HG03196 (cell line): ENCODE results near the gene BCL11B.

ENCODE experiments used
- ATAC-seq: cut with Tn5 transposase; IDR thresholded peaks from one replicate; pipeline ENCODE4 v1.9.1; 2021; ENCODE audit not compliant: unreplicated experiment

The BCL11B gene

GRCh38 chr14:99287269-99287942 lies 15.4 kb upstream of the BCL11B start:
- peak; percentile 67 for ATAC-seq

DNA sequence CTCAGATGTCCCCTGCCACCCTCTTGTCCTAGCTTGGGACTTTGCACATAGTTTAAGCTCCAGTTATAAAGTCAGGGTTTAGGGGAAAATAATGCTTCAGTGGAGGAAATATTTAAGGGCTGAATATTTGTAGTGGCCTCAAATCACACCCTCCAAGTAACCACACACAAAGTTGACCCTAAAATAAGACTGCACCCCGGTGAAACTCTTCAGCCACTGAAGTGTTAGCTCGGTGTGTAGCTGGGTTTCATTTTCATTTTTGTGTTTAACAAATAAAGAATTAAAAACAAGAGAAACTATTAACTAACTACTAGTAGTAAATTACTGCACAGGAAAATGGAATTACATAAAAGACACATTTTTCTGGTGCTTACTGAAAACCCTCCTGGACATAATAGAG lies 14.8 kb upstream of the BCL11B start:
- ATAC-seq = peak; percentile 59

GRCh38 chr14:99284254-99285004 lies 12.4 kb upstream of the BCL11B start:
- no peak for ATAC-seq

DNA sequence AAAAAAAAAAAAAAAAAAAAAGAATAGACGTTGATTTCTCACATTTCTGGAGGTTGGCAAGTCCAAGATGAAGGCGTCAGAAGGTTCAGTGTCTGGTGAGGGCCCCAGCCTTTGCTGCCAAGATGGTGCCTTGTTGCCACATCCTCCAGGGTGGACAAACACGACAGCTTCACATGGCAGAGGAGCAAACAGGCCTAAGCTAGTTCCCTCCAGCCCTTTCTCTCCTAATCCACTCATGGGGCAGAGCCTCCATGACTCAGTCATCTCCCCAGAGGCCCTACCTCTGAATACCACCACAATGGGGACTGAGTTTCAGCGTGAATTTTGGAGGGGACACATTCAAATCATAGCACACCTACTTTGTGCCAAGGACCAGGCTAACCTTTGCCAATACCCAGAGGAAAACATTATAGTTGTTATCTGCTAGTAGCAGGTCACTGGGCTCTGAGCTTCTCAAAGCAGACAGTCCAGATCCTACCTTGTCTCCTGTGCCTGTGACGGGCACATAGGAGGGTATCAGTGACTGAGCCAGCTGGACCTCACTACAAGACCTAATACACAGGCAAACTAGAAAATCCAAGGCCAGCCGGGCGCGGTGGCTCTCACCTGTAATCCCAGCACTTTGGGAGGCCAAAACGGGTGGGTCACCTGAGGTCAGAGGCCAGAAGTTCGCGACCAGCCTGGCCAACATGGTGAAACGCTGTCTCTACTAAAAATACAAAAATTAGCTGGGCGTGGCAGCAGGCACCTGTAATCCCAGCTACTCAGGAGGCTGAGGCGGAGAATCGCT lies 10.5 kb upstream of the BCL11B start:
- ATAC-seq = no peak

- no peak for ATAC-seq
Measured at GRCh38 chr14:99281396-99281795, 9.4 kb upstream of the BCL11B start.

DNA sequence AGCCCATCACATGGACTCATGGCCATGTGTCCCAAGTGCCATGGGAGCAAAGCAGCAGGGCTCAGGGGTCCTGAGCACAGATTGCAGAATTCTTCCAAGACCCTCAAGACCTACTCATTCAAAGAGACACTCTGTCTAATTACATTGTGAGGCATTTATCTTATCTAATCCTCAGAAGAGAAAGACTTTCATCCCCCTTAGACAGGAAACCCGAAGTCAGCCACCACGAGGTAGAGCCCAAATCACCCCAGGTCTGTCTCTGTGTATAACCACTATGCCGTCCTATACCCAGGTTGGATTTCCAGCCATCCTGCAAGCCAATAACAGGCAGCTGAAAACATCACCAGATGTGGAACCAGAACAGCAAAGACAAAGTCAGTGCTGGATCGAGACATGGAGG lies 8.9 kb upstream of the BCL11B start:
- ATAC-seq = no peak

DNA sequence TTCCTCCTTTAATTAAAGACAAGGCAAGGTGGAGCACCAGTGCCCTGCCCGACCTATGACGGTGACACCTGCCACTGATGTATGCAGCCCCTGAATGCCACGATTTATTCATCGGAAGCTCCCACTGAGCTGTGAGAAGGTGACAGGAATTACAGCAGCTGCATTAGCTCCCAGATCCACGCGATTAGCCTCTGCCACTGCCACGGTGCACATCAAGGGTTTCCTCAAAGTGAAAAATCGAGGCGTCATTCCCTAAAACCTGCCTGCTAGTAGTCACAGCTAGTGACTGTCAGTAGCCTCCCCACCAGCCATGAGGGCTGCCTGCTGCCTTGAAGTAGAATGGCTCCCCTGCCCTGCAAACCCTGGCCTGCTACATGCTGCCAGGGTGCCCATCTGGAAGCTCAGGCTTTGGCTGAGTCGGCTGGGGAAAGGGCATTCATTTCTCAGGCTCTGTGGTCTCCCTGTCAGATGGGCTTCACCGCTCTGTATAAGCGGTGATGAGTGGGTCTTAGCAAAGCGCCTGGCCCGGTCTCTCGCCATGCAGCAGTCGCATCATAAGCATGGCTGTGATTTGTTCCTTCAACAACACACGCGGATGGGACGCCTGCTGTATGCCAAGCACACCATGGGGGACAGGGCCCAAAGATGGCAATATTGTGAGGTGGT lies 8.2 kb upstream of the BCL11B start:
- no peak for ATAC-seq

DNA sequence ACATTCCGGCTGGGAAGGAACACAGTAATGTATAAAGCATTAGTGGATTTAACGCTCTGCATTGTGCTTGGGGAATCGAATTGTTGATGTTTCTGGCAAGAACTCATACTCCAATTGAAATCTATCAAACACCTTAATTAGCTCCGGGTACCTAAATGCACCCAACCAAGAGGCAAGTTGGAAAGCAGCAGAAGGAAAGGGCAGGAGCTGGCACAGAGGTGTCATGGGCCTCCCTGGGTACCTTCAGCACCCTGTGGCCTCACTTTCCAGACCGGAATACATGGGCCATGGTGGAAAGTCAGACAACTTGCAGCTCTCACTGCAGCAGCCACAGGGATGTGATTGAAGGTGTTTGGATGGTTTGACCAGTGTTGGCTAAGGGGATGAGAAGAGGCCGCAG lies 6.8 kb upstream of the BCL11B start:
- ATAC-seq = no peak

DNA sequence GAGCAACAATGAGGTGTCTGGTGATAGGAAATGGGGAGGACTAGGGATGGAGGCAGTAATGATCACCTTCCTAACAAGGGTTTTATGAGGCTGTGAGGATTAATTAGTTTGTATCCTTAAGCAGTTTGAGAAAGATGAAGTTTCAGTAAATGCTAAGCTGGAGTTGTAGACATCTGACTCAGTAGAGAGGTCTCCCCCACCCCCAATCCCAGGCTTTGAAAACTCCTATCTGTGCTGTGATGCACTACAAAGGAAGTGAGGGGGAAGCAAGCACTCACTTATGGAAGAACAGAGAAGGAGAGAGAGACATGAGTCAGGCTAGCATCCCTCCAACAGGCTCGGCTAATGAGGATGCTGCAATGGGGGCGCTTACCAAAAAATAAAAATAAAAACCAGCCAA lies 5.5 kb upstream of the BCL11B start:
- no peak for ATAC-seq

DNA sequence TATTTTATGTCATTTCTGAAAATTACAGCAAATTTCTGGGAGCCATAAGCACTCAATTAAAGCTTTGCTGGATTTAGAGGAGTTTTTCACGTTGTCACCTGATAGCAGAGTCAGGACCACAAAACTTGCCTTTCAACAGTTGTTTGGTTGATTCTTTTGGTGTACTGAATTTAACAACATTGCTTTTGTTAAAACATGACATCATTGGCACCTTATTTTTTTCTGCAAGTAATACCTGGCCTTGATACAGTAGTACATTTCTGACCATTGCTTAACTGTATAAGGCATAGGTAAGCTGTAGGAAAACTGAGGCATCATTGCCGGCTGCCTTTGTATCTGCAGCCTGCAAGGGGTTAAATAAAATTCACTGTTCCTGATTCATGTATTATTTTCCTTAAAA lies 4.5 kb upstream of the BCL11B start:
- ATAC-seq = no peak

GRCh38 chr14:99275222-99275584 lies 3.2 kb upstream of the BCL11B start:
- ATAC-seq = no peak

GRCh38 chr14:99274346-99275221 lies 2.6 kb upstream of the BCL11B start:
- no peak for ATAC-seq

- no peak for ATAC-seq
Measured at GRCh38 chr14:99273766-99274345, 1.9 kb upstream of the BCL11B start.

DNA sequence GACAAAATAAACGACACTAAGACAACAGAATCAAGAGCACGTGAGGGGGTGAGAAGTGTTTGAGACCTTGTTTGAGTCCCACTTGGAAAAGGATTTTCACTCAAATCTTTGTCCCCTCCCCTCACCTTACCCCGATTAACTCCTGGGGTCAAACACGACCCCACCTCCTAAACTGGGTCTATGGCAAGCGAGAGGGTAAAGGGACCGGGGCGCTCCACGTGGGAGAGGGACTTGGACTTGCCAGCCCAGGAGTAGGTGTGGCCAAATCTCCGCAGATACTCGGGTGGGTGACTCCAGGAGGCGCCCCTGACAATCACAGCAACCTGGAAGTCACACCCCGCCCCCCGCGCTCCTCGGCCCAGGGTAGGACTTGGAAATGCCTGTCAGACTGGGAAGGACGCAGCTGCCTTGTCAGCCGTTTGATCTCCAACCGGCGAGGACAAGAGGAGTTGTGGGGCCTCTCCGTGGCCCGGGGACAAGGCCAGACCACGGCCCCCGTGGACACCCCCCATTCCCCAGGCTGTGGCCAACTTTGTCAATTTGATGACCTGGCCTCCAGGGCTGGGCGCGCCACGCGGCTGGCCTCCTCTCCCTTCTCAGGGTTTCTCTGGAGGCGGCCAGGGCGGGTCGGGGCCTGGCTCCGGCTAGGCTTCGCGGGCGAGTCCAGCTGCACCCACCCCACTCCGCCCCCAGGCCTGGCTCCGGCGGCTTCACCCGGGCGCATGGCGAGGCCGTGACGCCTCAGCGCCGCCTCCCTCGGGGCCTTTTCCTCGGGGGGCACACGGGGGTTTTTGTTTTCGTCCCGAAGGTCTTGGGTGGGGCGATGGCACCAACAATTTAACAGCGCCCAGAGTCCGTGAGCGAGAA lies 1.1 kb upstream of the BCL11B start:
- ATAC-seq = no peak

- no peak for ATAC-seq
Measured at GRCh38 chr14:99272632-99272898, 568 bp upstream of the BCL11B start.

GRCh38 chr14:99271221-99271941 lies 616 bp downstream of the BCL11B start:
- no peak for ATAC-seq

DNA sequence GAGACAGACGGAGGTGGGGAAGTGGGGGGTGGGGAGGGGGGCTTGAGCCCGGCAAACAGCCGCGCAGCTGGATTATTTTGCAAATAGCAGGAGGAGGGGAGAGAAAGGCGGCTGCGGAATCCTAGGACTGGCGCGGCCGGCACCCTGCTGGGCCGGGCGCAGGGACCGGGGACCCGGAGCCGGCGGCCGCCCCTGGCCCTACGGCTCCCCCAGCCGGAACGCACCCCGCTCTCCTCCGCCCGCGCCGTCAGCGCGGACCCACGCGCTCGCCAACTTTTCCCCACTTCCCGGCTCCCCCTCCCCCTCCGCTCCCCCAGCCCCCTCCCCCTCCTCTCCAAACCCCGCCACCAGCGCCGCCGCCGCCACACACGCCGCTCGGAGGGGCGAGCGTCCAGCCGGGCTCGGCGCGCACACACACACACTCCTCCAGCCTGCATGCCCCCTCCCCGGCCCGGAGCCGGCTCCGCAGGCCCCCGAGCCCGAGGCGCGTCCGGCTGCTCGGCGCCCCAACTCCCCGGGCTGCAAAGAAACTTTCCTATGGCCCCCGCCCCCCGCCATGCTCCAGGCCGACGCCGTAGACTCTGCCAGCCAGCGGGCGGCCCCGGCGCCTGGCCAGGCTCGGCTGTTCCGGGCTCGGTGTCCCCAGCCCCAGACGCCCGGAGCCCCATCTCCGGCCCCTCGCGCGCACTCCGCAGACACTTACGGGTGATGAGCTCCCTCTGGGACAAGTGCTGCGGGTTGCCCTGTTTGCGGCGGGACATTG lies 1.4 kb downstream of the BCL11B start:
- no peak for ATAC-seq
